ENCODE data around the gene CACNA1I.

CACNA1I gene

DNA sequence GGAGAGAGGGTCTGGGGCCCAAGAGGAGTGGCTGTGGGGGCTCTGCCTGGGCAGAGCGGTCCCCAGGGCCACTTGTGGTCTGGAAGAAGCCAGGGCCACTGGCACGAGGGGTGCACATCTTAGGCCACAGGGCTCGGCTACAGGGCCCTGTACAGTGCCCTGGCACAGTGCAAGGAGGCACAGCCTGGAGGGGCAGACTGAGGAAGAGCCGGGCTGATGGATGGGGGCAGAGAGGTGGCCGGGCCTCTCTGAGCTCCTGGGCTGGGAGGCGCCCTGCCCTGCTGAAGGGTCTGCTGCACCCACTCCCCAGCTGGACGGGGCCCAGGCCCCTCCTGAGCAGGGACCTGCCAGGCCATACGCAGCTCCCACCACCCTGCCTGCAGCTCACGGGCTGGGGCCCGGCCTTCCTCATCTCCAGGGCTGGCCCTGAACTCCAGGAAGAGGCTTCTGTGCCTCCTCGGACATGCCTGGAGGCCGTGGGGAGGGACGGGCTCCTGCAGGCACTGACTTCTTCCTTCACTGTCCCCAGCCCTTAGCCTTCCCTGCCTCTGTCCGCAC is 123.5 kb downstream of the CACNA1I start:
- DNase-seq (ENCODE audit: low spot score), result no peak

DNA sequence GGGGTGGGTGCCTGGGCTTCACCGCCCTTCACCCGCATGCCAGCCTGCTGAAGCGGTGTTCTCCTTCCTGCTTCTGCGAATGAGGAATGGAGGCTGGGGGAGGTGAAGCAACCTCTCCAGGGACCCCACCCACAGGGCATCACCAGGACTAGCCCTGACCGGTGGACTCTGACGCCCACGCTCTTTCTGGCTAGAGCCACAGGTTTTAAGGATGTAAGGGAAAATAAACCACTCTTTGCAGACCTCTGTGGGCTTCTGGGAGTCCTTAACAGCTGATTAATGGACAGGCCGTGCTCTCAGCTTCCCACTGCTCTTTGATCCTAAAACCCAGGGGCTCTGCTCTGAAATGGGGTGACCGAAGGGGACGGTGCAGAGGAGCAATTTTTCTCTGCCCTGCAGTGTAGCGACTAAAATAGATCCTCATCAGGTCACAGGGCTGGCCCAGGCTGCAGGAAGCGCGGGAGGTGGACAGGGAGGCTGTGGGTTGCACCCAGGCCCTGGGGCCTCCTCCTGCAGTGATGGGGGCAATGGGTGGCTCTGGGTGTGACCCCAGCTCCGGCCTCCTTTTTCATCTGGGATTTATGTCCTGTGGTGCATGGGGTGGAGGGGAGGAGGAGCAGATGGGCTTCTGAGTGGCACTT is 127.4 kb downstream of the CACNA1I start:
- no peak for DNase-seq (ENCODE audit: low spot score)

DNA sequence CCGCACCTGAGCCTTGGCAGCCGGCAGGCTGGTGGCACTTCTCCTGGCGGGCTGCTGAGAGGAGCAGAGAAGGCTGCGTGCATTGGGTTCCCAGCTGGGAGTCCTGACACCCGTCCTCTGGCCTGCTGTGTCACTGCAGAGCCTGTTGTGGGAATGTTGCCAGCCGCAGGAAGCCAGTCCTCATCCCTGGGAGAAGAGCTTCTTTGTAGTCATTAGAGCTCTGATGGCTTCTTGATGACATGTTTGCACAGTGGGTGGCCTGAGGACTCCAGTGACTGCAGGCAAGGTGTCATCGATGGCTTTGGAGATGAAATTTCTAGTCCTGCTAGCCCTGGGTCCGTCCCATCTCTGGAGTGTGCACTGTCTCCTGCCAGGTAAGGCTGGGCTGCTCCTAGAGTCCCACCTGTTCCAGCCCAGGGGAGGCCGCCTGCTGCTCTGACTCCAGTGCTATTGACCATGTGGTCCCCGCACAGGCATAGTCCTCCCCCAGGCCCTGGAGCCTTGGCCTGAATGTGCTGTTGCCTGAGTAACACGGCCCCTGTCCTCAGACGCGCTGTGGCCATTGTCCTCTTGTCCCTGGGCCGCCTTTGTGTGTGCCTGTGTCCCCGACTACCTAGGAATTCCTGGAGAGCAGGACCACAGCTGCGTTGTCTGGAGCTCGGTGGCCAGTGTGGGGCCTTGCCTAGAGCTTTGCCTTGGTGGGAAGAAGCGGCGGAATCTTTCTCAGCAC is 129.2 kb downstream of the CACNA1I start:
- no peak for DNase-seq (ENCODE audit: low spot score)

DNA sequence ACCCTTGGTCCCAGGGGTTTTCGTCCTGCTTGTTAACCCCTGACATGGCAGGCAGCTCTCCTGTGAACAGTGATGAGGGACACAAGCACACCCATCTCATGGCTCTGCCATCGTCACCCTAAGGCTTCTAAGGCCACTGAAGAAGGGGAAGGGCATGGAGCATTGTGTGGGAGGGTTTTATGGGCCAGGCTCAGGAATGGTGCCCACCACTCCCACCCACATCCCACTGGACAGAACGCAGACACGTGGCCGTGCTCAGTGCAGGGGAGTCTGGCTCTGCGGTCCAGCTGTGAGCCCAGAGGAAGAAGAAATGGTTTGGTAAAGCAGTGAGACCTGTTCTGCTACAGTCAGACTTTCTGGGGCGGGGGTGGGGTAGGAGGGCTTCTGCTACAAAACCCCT is 130.0 kb downstream of the CACNA1I start:
- no peak for DNase-seq (ENCODE audit: low spot score)

DNA sequence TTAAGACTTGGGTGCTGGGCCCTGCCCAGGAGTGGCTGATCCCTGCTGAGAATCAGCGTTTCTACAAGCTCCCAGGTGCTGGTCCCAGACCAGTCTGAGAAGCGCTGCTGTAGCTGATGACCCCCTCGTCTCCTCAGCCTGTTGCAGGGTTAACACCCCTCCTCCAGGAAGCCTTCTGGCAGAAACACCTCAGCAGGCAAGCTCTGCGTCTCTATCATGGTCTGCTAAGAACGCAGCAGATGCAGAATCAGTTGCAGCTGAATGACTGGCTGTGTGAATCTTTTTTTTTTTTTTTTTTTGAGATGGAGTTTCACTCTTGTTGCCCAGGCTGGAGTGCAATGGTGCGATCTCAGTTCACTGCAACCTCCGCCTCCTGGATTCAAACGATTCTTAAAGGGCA is 132.5 kb downstream of the CACNA1I start:
- no peak for DNase-seq (ENCODE audit: low spot score)

DNA sequence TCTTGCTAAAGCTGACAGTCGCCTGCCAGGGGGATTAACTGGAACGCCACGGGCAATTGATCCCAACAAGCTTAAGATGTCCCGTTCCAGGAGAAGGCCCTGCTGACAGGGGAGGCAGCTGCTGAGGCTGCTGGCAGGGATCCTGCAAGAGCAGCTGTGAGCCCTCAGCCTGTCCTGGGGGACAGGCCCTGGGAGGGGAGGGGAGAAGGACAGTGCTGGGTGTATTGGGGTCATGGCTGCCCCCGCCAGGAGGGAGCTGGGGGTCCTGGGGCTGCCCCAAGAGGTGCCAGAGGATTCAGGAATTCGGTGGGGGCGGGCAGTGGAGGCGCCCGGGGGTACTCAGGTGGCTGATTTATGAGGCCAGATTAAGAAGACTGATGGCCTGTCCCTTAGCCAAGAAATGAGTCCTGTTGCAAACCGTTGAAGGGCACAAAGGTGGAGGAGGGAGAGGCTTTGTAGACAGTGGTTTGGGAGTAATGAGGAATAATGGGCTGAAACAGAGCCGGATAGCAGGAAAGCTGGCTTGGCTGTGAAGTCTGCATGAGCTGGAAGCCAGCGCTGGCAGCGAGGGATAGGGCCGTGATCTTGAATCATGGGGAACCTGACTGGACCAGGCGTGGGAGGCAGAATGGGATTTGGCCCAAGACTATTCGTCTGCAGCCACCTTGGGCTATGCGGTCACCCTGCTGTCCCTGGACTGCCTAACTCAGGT is 133.5 kb downstream of the CACNA1I start:
- no peak for DNase-seq (ENCODE audit: low spot score)

DNA sequence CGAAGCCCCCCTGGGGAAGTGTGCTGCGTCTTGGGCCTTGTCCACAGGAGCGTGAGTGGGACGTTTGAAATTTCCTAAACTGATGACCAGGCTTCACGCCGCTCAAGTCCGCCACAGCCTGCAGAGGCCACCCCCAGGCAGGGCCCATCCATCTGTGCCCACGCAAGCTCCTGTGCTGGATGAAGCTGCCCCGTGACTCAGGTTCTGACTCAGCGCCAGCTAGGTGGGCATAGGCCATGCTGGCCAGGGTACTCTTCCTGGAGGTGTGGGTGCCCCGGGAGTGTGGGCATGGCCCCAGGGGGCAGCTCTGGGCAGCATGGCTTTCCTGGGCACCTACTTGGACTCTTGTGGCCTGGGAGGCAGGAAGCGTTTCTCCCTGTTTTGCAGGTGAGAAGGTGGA is 134.8 kb downstream of the CACNA1I start:
- DNase-seq (ENCODE audit: low spot score), result no peak

DNA sequence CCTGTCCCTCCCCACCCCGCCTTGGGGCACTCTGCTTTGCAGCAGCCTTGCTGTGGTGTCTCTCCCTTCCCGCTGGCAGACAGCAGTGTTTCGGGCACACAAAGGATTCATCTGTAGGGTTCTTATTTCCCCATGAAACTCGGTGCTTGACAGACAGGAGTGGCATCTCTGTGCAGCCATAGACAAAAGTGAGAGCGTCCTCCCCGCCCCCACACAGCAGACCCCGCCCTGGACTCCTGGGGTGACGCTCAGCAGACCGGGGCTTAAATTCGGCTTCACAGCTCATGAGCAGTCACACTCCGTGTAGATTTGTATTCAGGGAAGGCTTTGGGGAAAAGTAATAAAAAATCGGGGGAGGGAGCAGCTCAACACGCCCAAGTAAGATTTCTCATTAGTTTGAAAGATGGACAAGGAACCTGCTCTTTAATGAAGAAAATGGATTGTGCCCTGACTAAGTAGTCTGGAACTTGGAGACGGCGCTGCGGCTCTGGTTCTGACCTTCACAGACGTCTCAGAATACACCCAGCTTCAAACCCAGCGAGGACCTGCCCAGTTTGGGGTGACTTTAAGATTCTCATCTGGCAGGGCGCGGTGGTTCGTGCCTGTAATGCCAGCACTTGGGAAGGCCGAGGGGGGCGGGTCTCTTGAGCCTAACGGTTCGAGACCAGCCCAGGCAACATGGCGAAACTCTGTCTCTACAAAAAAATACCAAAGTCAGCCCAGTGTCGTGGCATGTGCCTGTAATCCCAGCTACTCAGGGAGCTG is 136.0 kb downstream of the CACNA1I start:
- DNase-seq (ENCODE audit: low spot score), result no peak

DNA sequence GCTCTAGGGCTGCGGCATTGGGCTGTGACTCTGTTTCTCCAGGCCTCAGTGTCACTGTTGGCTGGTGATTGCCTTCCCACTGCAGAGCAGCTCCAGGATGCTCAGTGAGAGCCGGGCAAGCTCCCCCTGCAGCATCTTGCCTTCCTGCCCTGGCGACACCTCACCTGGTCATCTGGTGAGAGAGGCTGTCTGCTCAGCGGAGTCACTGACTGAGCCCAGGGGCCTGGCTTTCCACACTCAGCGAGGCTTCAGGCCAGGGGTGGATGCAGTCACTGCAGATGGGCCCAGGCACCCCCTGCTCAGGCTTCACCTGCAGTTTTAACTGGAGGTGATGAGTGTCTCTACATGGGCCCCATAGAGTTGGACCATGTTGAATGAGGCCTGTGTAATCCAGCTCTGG is 136.8 kb downstream of the CACNA1I start:
- no peak for DNase-seq (ENCODE audit: low spot score)

DNA sequence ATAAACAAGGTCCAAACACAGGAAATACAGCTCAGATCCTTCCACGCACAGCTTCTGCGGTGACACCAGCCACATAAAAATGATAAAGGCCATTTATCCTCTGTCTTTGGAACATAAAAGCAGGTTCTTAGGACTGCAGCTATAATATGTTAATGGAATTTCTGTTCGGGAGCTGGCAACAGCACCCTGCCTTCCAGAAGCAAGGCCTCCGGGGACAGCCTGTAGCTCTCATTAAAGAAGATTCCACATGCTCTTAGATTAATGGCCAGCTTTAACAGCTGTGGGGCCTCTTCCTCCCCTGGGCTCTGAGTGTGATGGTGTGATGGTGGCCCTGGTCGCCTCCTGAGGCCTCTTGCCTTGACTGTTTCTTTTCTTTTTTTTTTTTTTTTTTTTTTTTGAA is 137.3 kb downstream of the CACNA1I start:
- no peak for DNase-seq (ENCODE audit: low spot score)

DNA sequence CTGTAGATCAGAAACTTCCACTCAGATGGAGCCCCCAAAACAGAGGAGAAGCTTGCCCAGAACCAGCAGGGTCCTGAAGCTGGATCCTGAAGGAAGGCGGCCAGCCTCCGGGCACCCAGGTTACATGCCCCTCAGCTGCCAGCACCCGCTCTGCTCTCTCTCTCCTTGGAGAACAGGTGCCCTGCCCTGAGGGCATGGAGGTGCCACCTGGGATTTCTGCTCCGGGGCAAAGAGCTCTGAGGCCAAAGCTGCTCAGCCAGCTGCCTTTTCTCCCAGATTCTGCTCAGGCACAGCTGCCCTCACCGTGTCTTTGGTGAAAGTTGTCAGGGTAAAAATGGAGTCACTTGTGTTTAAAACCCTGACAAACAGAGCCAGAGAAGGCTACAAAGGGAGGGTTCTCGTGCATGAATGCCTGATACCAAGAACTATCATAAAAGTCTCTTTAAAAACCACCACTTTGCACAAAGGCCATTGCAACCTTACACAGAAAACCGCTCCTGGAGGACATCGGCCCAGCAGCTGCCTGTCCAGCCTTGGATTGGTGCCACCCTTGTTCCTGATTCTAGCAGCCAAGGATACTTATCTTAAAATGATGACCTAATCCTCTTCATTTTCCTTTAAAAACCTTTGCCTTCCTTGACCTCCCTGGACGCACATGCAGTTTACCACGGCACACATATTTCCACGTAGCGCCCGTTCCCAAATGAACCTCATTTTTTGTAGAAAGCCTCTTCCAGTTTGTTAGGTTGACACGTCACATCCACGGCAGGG is 140.0 kb downstream of the CACNA1I start:
- DNase-seq (ENCODE audit: low spot score), result no peak

DNA sequence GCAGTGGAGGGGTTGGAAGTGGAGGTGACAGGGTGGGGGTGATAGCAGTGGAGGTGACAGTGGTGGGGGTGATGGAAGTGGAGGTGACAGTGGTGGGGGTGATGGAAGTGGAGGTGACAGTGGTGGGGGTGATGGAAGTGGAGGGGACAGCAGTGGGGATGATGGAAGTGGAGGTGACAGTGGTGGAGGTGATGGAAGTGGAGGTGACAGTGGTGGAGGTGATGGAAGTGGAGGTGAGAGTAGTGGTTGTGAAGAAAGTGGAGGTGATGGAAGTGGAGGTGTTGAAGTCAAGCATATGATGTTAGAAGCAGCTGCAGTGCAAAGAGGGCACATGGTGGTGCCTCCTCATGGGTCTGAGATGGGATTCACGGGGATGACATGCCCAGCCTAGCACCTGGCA is 141.5 kb downstream of the CACNA1I start:
- DNase-seq (ENCODE audit: low spot score), result no peak

DNA sequence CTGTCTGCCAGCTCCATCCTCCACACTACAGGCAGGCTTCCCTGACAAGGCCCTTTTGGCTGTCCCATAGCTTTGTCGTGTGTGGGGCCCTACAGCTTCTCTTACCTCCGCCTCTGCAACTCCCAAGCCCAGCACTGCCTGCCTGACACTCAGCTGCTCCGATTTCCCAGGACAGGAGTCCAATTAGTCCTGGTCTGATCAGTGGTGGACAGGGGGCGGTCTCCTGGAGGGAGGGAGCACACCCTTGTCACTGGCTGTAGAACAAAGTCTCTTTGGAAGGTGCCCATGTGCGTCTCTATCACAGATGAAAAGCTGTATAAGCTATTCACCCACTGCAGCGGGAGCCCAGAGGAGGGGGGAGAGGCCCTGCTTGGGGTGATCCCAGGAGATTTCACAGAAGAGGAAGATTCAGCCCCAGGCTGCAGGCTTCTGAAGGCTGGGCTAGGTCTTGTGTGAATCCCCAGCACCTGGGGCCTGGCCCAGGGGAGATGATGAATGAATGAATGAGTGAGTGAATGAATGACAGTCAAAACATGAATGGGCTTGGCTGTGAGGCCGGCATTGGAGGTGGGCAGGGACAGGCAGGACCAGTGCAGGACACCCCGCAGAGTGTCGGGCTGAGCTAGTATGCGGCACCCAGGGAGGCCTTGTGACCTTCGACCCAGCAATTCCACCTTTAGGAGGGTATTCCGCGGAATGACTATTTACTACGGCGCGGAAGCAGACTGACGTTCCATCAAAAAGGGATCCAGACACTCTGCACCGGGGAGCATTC is 142.4 kb downstream of the CACNA1I start:
- no peak for DNase-seq (ENCODE audit: low spot score)

DNA sequence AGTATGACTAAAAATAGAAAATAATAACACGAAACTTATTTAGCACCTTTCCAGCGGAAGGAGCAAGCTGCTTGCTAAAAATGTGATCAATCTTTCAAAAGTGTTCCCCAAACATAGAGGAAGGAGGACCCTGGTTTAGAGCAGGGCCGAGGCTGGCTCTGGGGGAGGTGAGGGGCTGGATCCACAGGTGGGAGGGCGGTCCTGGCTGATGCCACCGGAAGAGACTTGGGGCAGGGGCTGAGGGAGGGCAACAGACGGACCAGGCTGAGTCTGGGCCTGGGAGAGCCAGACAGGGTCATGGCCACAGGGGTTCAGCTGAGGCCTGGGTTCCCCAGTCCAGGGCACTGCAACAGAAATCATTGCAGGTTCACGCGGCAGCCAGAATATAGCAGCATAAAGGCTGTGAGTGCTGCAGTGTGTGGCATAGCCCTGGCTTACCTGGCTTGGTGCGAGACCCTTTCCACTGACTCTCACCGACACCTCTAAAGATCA is 143.3 kb downstream of the CACNA1I start:
- no peak for DNase-seq (ENCODE audit: low spot score)

DNA sequence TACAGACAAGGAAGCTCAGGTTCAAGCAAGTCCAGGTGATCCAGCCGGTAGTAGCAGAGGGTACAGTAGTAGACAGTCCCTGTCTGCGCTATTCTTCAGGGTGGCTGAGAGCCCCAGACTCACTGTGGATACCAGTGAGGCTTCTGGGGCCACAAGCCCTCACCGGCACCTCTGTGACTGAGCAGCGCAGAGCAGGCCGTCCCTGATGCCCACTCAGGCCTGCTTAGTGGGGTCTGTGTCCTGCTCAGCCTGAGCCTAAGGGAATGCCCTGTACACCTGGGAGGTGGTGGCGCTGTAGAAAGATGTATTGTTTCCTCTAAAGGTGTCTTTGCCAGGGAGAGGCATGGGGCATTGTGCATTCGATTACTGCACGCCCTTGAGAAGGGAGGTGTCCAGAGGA is 143.8 kb downstream of the CACNA1I start:
- DNase-seq (ENCODE audit: low spot score), result no peak

DNA sequence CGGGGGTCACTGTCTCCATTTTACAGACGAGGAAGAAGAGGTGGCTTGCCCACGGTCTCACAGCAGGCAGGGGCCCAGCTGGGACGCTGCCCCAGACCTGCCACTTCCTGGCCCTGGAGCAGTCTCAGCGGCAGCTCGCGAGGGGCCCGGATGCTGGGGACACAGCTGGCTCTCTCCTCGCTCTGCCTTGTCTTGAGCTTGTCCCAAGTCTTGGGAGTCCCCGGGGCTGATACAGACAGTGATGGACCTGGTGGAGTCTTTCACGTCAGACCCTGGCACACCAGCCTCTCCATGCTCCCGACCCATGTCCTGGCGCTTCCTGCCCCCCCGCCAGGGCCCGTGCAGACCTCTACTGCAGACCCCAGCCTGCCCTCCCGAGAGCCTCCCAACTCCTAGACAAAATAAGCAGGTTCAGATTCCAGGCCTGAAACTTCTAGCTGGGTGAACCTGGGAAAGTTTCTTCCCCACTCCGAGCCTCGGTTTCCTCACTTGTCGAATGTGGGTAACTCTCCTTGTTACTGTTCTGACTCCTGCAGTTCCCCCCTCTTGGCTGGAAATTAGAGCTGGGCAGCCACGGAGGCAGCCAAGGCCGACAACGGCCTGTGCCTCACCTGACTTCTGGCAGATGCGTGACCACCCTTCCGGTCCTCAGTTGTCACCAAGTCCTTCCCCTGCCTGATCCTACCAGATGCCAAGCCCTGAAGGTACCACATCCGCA is 145.4 kb downstream of the CACNA1I start:
- DNase-seq (ENCODE audit: low spot score), result no peak

DNA sequence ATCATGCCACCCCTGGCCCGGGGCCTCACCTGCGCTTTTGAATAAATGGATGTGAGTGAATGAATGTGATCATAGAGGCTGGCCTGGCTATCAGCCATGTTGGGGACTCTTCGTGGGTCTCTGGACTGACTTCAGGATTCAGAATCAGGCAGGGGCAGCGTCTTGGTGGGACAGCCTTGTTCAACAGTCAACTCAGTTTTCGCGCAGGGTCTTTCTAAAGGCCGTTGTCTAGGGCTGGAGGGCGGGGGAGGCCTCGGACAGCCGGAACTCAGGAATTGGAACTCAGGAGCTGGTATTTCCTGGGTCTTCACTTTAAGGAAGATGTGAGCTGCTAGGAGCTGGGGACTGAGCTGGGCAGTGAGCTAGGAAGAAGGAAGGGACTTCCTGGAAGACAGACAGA is 146.0 kb downstream of the CACNA1I start:
- no peak for DNase-seq (ENCODE audit: low spot score)

DNA sequence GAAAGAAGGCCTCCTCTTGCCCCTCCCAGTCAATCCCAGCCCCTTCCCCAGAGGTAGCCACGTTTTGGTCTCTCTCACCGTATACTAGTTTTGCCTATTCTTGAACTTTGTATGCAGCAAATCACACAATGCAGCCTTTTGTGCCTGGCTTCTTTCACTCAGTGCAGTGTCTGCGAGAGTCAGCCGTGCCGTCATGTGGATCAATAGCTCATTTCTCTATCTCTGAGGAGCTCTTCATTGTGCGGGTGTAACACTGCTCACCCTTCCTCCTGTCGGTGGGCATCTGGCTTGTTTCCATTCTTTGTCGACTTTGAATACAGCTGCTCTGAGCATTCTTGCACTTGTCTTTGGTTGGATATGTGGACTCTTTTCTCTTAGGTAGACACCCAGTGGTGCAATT is 146.5 kb downstream of the CACNA1I start:
- no peak for DNase-seq (ENCODE audit: low spot score)

DNA sequence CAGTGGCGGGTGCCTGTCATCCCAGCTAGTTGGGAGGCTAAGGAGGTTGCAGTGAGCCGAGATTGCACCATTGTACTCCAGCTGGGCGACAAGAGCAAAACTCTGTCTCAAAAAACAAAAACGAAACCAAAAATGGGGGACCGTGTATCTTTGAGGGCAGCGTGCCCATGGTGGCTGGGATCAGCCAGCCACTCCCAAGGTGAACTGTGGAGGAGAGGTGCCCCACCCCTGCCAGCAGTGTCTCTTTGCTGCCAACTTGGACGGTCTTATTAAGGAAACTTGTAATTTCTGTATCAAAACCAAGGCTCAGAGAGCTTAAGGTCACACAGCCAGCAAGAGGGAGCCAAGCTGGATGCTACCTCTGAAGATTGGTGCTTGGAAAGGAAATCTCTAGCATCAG is 147.7 kb downstream of the CACNA1I start:
- no peak for DNase-seq (ENCODE audit: low spot score)

DNA sequence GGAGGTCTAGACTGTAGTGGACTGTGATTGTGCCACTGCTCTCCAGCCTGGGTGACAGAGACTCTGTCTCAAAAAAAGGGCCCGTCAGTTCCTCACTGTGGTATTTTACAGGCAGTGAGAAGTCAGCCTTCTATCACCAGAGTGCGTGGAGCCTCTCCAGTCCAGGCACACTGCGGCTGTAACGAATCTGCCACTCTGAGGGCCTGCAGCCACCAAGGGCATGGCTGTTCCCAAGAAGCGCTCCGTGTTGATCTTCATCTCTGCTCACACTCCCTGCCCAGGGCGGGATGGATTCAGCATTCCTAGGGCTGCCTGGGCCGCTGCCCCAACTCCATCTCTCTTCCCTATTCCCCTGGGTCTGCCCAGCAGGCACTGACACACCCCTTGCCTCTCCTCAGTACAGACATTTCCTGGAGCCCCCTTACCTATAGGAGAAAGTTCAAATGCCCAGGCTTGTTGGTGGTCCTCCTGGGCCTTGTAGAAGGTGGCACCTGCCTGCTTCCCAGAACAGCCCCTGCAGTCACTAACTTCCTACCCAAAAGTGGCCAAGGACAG is 148.4 kb downstream of the CACNA1I start:
- DNase-seq (ENCODE audit: low spot score), result no peak

Measured in HuH-7.5 (cell line).